Measurements from ENCODE around the gene COL5A3. TPM values are rescaled to one million over a fixed set of nuclear protein-coding genes. Genes with fewer than 3 reads are reported as not detected.
A peak's percentile ranks its signal among the peaks of the same experiment; 100 is the strongest.
"Not testable (repeated sequence)": the region's sequence is repeated elsewhere in the genome, so short reads cannot be mapped to it uniquely, and the experiment has no call there.

COL5A3 gene
- total RNA-seq, 6 donors from 2014 or later = 1.3 to 31.4 (median 11.2) TPM

DNA sequence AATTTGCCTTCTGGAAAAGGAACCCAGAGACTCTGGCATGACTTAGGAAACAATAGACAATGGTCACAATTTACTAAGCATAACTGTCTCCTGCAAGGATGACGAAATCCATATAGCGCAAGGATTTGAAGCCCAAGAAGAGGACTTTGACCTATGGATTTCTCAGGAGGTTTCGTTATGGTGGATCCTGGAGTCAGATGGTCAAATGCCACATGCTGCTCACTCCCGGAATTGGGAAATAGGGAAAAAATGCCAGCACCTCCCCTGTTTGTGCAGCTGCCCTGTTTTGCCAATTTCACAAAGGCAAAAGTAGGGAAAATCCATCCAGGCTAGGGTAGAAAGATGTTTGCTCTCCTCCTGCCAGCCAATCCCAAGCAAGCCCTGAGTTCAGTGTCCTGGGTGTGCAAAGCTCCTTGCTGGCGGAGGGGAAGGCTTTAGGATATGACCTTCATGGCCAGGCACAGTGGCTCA, 26.3 kb upstream of the COL5A3 start:
- Histone ChIP-seq H3K36me3 (no peaks in the 10 kb centered on the region), H3K4me1 (no peaks in the 10 kb centered on the region), H3K27ac (no peak overlapping the region), H3K9me3 (no peaks in the 10 kb centered on the region), H3K27me3 (peaks cover 0 to 3% (median 0%) of the 10 kb centered on the region in 4 donors), H3K4me3 (no peak overlapping the region)
- DNase-seq (no peak), ATAC-seq (ENCODE audit: low FRiP score in 2 of 2) (no peak)
- TF ChIP-seq, protein P1, sequence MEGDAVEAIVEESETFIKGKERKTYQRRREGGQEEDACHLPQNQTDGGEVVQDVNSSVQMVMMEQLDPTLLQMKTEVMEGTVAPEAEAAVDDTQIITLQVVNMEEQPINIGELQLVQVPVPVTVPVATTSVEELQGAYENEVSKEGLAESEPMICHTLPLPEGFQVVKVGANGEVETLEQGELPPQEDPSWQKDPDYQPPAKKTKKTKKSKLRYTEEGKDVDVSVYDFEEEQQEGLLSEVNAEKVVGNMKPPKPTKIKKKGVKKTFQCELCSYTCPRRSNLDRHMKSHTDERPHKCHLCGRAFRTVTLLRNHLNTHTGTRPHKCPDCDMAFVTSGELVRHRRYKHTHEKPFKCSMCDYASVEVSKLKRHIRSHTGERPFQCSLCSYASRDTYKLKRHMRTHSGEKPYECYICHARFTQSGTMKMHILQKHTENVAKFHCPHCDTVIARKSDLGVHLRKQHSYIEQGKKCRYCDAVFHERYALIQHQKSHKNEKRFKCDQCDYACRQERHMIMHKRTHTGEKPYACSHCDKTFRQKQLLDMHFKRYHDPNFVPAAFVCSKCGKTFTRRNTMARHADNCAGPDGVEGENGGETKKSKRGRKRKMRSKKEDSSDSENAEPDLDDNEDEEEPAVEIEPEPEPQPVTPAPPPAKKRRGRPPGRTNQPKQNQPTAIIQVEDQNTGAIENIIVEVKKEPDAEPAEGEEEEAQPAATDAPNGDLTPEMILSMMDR (IDR thresholded peaks at IDR 0.05) = no peak
- TF ChIP-seq POLR2AphosphoS5 (IDR thresholded peaks at IDR 0.05) (no peak), EP300 (IDR thresholded peaks at IDR 0.05) (no peak), POLR2A (IDR thresholded peaks at IDR 0.05) (no peak)
- 52 to 69% methylated on average over 4 to 5 of the region's 5 CpGs for WGBS, 2 donors

DNA sequence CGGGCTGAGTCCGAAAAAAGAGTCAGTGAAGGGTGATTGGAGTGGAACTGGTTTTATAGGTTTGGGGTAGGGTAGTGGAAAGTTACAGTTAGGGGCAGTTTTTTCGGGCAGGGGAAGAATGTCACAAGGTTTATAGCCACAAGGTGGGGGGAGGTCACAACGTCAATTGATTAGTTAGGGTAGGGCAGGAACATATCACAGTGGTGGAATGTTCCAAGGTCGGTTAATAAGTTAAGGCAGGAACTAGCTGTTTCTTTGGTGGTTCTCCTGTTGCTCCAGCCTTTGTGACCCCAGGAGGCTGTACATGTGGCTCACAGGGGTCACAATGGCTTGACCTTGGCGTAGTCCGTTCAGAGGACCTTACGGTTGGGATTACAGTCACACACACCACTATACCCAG, 23.3 kb upstream of the COL5A3 start:
- Histone ChIP-seq H3K4me3 (no peak overlapping the region), H3K9me3 (no peaks in the 10 kb centered on the region), H3K36me3 (no peaks in the 10 kb centered on the region), H3K27ac (no peak overlapping the region), H3K27me3 (peaks cover 0 to 3% (median 0%) of the 10 kb centered on the region in 4 donors), H3K4me1 (no peaks in the 10 kb centered on the region)
- ATAC-seq (ENCODE audit: low FRiP score in 2 of 2) (no peak), DNase-seq (no peak)
- TF ChIP-seq, protein P1 (IDR thresholded peaks at IDR 0.05) = no peak
- no peak for TF ChIP-seq POLR2A (IDR thresholded peaks at IDR 0.05)
- TF ChIP-seq POLR2AphosphoS5 (IDR thresholded peaks at IDR 0.05) = no peak
- TF ChIP-seq EP300 (IDR thresholded peaks at IDR 0.05) = no peak
- 67 to 68% methylated on average over 8 of the region's 8 CpGs for WGBS, 2 donors

DNA sequence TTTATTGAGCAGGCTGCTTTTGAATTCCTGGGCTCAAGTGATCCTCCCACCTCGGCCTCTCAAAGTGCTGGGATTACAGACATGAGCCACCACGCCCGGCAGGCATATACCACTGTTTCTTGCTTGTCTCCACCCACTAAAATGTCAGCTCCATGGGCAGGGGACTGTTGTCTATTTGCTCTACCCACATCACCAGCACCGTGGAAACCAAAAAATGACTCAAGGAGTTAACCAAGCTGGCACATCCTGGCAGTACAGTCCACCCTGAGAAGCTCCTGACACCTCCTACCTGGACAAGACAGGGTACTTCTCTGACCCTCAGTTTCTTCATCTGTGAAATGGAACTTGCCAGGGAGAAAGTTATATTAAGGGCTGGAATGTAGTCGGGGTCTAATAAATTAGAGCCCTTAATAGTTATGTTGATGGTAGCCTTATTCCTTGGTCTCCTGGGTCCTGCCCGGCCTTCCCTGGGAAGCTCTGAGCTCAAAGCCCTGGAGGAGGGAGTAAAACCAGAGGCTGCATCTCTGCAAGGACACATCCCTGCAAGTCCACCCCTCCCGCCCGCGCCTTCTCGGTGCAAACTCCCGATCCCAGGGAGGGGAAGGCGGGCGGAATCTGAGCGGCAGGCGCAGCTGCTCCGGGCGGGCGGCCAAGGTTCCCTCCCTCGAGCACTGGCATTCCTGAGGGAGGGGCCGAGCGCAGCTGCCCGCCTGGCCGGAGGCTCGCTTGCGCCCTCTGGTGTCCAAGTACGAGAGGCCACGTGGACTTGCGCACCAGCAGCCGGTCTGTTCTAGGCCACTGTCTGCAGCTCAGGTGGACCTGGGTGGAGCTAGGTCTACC, 17.1 kb upstream of the COL5A3 start:
- Histone ChIP-seq H3K9me3 (no peaks in the 10 kb centered on the region), H3K27me3 (peaks cover 0 to 1% (median 0%) of the 10 kb centered on the region in 4 donors), H3K27ac (no peak overlapping the region), H3K4me3 (no peak overlapping the region), H3K4me1 (peaks cover 5 to 9% (median 6%) of the 10 kb centered on the region in 4 donors), H3K36me3 (no peaks in the 10 kb centered on the region)
- DNase-seq (peak; percentile 91 to 98), ATAC-seq (ENCODE audit: low FRiP score in 2 of 2) (peak; percentile 97 to 99)
- 11 to 24% methylated on average over 7 to 24 of the region's 29 CpGs for WGBS, 2 donors
- no peak for TF ChIP-seq POLR2A (IDR thresholded peaks at IDR 0.05)
- TF ChIP-seq EP300 (IDR thresholded peaks at IDR 0.05) = no peak
- TF ChIP-seq, protein P1 (IDR thresholded peaks at IDR 0.05) = peak; percentile 84 to 99 (median 96)
- peak; percentile 42 to 47 for TF ChIP-seq POLR2AphosphoS5 (IDR thresholded peaks at IDR 0.05)

DNA sequence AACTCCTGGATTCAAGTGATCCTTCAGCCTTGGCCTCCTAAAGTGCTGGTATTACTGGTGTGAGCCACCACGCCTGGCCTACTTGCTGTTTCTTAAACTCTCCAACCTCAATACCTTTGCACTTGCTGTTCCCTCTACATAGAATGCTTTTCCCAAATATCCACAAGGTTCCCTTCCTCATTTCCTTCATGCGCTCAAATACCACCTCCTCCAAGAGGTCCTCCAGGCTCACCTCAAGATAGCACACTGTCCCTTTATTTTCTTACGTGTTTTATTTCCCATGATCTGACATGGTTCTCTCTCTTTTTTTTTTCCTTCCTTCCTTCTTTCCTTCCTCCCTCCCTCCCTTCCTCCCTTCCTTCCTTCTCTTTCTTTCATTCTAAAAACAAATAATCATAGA, 16.4 kb upstream of the COL5A3 start:
- Histone ChIP-seq H3K9me3 (no peaks in the 10 kb centered on the region), H3K4me1 (peaks cover 5 to 9% (median 6%) of the 10 kb centered on the region in 4 donors), H3K36me3 (no peaks in the 10 kb centered on the region), H3K27me3 (no peaks in the 10 kb centered on the region), H3K4me3 (no peak overlapping the region), H3K27ac (no peak overlapping the region)
- no peak for DNase-seq
- WGBS, 2 donors = 88 to 89% methylated on average over 3 of the region's 3 CpGs
- TF ChIP-seq POLR2AphosphoS5 (IDR thresholded peaks at IDR 0.05) = no peak
- TF ChIP-seq POLR2A (IDR thresholded peaks at IDR 0.05) = no peak
- no peak for TF ChIP-seq EP300 (IDR thresholded peaks at IDR 0.05)
- TF ChIP-seq, protein P1 (IDR thresholded peaks at IDR 0.05) = no peak
- ATAC-seq (ENCODE audit: low FRiP score in 2 of 2) = no peak

DNA sequence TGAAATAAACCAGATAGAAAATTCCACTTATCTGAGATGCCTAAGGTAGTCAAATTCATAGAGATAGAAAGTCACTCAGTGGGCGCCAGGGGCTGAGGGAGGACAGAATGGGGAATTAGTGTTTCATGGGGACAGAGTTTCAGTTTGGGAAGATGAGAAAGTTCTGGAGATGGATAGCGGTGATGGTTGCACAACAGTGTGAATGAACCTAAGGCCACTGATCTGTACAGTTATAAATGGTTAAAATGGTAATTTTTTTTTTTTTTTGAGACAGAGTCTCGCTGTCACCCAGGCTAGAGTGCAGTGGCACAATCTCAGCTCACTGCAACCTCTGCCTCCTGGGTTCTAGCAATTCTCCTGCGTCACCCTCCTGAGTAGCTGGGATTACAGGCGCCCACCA, 12.8 kb upstream of the COL5A3 start:
- WGBS, 2 donors = 85 to 86% methylated on average over 5 of the region's 5 CpGs
- DNase-seq; H3K27me3 ChIP-seq; H3K36me3 ChIP-seq; H3K4me1 ChIP-seq; H3K9me3 ChIP-seq; H3K4me3 ChIP-seq; H3K27ac ChIP-seq; ATAC-seq (ENCODE audit: low FRiP score in 2 of 2): not testable (repeated sequence)

All from upper lobe of left lung (tissue), 6 donors.